TTC549 (cell line): ENCODE results near the gene CMTM8.

ENCODE experiments used
- FAIRE-seq: peaks from 2 replicates; lab custom pipeline; 2012; peaks lifted over from hg19 to GRCh38; lab: Jason Lieb, UNC

CMTM8 gene

GRCh38 chr3:32309654-32310242 is 71.3 kb downstream of the CMTM8 start:
- FAIRE-seq: no peak

GRCh38 chr3:32310336-32310735 is 71.9 kb downstream of the CMTM8 start:
- FAIRE-seq: no peak

GRCh38 chr3:32310918-32311839 is 72.7 kb downstream of the CMTM8 start:
- FAIRE-seq: no peak

- FAIRE-seq: no peak
Measured at GRCh38 chr3:32312251-32312650, 73.8 kb downstream of the CMTM8 start.

- FAIRE-seq: no peak
Measured at GRCh38 chr3:32313169-32313568, 74.7 kb downstream of the CMTM8 start.

GRCh38 chr3:32313723-32314473 is 75.4 kb downstream of the CMTM8 start:
- no peak for FAIRE-seq

GRCh38 chr3:32315441-32315840 is 77.0 kb downstream of the CMTM8 start:
- FAIRE-seq: no peak

- no peak for FAIRE-seq
Measured at GRCh38 chr3:32316319-32316718, 77.8 kb downstream of the CMTM8 start.

GRCh38 chr3:32316976-32317375 is 78.5 kb downstream of the CMTM8 start:
- FAIRE-seq: no peak

- FAIRE-seq: no peak
Measured at GRCh38 chr3:32319607-32320006, 81.1 kb downstream of the CMTM8 start.

GRCh38 chr3:32320080-32320479 is 81.6 kb downstream of the CMTM8 start:
- FAIRE-seq: no peak

- no peak for FAIRE-seq
Measured at GRCh38 chr3:32321095-32321790, 82.8 kb downstream of the CMTM8 start.

- FAIRE-seq: no peak
Measured at GRCh38 chr3:32322311-32322710, 83.8 kb downstream of the CMTM8 start.

- FAIRE-seq: no peak
Measured at GRCh38 chr3:32323604-32324003, 85.1 kb downstream of the CMTM8 start.

- FAIRE-seq: no peak
Measured at GRCh38 chr3:32325201-32325600, 86.7 kb downstream of the CMTM8 start.

- FAIRE-seq: no peak
Measured at GRCh38 chr3:32325927-32326326, 87.4 kb downstream of the CMTM8 start.

- no peak for FAIRE-seq
Measured at GRCh38 chr3:32326795-32327194, 88.3 kb downstream of the CMTM8 start.

GRCh38 chr3:32334675-32335074 is 96.2 kb downstream of the CMTM8 start:
- FAIRE-seq: no peak

GRCh38 chr3:32335365-32336112 is 97.1 kb downstream of the CMTM8 start:
- FAIRE-seq: no peak

GRCh38 chr3:32336113-32336498 is 97.6 kb downstream of the CMTM8 start:
- no peak for FAIRE-seq

GRCh38 chr3:32337505-32337904 is 99.0 kb downstream of the CMTM8 start:
- FAIRE-seq: no peak

- no peak for FAIRE-seq
Measured at GRCh38 chr3:32340039-32340438, 101.6 kb downstream of the CMTM8 start.
